Measurements from ENCODE around the gene TMEM204.

- TF ChIP-seq CTCF (conservative IDR thresholded peaks at IDR 0.05 in 1 of 2, IDR thresholded peaks at IDR 0.05 in 1 of 2; ENCODE audit: low read depth in 1 of 2, low read length in 2 of 2), result no peak
- no peak for TF ChIP-seq EZH2 (IDR thresholded peaks at IDR 0.05; ENCODE audit: low read length, missing control alignments)
Observed at GRCh38 chr16:1559446-1559975, 26.0 kb downstream of the TMEM204 start.

Data from fibroblast of lung (primary cell).